Fibroblast of the conjunctiva (primary cell): ENCODE measurements around the gene ILK.

Experiments
- DNase-seq: peaks from one replicate; pipeline ENCODE4 v3.0.0-alpha.2; 2010; ENCODE audit warnings: low read depth

ILK gene

DNA sequence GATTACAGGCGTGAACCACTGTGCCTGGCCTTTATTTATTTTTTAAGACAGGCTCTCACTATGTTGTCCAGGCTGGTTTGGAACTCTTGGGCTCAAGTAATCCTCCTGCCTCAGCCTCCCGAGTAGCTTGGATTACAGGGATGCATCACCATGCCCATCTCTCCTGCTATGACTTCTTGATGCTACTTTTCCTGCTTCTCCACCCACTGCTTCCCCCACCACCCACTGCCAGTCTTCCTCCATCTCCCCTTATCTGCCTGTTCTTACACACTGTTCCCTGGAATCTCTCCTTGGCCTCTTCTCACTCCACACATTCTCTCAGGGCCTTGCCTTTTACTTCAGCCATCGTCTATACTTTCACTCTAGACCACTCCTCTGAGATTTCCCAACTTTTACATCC, 32.9 kb downstream of the ILK start:
- no peak for DNase-seq

DNA sequence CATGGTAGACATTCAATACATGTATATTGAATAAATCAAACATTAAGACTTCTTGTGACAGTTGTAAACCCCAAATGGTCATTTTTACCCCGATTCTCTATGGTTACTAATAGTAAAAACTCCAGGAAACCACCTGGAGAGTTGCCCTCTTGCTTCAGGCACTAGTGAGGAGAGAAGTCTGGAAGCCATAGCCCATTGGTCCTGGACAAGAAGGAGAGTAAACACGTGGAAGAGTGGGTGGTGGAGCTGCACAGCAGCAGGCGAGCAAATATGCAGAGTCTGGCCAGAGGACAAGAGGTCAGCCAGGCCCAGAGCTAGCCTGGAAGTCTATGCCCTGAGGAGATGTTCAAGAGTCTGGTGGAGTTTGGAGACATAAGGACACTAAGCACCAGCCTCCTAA, 34.3 kb downstream of the ILK start:
- peak; percentile 64 for DNase-seq

GRCh38 chr11:6638429-6638828, 34.9 kb downstream of the ILK start:
- DNase-seq: no peak

GRCh38 chr11:6640036-6640984, 36.7 kb downstream of the ILK start:
- DNase-seq: no peak

DNA sequence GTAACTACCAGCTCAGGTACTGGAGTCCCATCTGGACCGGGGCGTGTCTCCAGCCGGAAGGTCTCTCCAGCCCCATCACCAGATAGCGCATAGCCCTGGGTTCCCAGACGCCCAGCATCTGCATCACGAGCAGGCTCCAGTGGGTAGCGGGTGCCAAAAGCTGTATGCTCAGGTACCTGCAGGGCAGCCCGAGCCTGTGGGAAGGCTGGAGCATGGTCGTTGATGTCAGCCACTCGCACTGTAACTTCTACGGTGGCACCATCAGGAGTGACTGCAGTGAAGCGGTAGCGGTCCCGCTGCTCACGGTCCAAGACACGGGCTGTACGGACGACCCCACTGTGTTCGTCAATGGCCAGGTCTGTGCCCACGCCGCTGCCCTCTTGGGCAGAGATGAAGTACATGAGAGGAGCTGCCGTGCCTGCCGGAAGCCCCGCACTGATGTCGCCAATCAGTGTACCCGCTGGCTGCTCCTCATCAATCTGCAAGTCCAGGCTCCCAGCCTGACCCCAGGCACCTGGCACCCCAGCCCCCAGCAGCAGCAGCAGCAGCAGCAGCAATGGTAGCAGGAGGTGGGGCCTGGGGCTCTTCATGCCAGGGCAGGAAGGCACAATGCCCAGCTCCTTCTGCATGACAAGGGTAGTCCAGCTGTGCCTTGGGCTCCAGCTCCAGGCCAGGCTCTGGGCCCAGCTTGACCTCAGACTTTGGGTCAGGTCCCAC, 37.6 kb downstream of the ILK start:
- no peak for DNase-seq

GRCh38 chr11:6642957-6643356, 39.4 kb downstream of the ILK start:
- no peak for DNase-seq

DNA sequence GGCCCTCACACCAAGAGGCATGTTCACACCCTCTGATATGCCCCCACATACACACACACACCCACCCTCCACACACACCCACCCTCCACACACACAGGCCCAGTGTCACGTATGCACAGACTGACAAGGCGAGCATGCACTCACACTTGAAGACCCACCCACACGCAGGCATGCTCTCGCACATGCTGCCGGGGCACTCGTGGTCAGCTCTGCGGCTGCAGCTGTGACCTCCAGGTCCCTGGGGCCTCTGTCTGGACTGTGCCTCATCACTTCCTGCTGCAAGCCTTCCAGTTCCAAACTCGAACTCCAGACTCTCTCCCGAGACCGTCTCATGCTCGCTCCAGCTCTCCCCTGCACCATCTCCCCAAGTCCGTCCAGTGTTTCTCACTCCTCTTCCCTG, 42.5 kb downstream of the ILK start:
- peak; percentile 51 for DNase-seq

GRCh38 chr11:6646576-6646917, 43.0 kb downstream of the ILK start:
- DNase-seq: peak; percentile 68

DNA sequence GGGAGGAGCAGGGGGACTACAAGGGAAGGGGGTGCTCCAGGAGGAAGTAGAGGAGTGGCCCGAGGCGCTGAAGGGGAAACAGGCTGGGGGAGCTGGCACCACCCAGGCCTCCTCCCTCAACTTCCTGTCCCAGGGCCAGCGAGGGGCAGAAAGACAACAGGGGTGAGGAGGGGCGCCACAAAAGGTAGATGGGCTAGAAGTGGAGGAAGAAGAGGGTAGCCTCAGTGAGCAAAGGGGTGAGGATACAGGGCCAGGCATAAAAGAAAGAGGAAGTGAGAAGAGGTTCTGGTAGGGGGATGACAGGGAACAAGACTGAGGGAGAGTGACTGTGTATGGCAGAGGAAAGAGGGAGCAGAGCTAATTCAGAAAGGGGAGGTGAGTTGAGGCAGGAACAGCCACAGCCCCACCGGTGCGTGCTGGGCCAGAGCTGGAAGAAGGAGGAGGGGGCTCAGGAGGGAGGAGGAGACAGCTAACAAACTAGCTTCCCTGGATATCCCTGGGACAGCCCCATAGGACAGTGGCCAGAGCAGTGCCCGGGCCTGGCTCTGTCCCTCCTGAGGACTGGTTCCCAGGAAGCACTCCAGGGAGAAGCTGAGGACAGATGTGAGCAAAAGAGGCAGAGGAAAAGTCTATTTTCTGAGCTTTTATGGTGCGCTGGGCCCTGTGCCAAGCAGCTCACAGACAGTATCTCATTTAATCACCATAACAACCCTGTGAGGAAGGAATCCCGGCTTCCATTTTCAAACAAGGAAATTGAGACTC, 43.5 kb downstream of the ILK start:
- no peak for DNase-seq

DNA sequence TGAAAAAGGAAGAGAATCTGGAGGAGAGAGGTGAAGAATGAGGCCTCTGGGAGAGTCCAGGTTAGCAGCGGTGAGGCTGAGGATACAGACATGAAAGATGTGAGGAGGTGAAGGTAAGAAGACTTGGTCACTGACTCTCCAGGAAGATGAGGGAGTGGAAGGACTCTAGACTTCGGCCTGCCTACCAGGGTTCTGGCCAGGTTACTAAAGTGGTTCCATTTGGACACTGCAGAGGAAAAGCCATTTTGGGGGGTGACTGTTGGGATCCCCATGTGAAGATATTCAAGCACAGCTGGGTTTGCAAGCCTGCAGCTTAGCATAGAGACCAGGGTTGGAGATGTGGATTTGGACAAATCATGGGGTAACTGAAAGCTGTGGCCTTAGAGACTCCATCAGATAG, 44.3 kb downstream of the ILK start:
- no peak for DNase-seq

- DNase-seq: no peak
Observed at GRCh38 chr11:6648501-6648900, 44.9 kb downstream of the ILK start.

GRCh38 chr11:6650104-6650503, 46.5 kb downstream of the ILK start:
- no peak for DNase-seq

DNA sequence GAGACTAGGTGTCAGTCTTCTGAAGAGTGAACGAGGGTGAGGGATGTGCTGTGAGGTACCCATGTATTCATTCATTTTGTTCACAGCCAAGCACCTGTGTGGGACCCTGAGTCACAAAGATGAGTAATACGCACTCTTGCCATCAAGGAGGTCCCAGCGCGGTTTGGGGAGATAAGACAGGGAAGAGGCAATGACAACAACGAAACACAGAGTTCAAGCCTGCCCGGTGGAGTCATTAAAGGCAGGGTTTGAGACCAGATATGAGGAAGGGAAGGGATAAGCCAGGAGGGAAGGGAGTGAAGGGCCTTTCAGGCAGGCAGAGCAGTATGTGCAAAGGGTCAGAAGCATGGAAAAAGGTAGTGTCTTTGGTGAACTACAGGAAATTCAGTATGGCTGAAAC, 47.4 kb downstream of the ILK start:
- DNase-seq: no peak

GRCh38 chr11:6652182-6652581, 48.6 kb downstream of the ILK start:
- DNase-seq: no peak

DNA sequence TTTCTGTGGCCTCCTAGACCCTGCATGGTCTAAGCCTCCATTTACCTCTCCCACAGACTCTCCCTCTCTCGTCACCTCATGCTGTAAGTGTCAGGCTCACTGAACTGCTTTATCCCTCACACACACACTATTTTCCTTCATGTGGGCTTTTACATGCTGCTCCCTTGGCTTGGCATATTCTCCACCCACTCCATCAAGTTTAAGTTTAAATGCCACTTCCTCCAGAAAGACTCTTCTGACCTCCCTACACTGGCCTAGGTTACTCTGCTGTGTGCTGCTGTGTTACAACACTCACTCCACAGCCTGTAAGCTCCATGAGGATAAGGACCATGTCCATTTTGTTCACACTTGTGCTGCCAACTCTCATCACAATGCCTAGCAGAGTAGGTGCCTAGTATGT, 49.5 kb downstream of the ILK start:
- no peak for DNase-seq

DNA sequence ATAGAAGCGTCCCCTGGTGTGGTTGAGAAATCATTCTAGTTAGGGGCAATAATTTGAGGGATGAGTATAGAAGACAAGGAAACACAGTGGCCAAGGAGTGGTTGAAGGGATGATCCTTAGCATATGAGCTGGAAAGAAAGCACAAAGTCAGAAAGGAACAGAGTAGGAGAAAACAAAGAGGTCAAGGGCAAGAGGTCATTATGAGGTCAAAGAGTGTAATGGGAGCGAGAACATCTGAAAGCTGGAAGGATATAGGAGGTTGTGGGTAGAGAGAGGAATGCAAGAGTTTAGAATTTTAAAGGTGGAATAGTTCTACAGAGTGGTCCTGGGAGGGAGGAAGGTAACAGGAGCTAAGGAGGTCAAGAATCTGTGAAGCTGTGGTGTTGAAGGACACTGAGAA, 50.1 kb downstream of the ILK start:
- DNase-seq: no peak

DNA sequence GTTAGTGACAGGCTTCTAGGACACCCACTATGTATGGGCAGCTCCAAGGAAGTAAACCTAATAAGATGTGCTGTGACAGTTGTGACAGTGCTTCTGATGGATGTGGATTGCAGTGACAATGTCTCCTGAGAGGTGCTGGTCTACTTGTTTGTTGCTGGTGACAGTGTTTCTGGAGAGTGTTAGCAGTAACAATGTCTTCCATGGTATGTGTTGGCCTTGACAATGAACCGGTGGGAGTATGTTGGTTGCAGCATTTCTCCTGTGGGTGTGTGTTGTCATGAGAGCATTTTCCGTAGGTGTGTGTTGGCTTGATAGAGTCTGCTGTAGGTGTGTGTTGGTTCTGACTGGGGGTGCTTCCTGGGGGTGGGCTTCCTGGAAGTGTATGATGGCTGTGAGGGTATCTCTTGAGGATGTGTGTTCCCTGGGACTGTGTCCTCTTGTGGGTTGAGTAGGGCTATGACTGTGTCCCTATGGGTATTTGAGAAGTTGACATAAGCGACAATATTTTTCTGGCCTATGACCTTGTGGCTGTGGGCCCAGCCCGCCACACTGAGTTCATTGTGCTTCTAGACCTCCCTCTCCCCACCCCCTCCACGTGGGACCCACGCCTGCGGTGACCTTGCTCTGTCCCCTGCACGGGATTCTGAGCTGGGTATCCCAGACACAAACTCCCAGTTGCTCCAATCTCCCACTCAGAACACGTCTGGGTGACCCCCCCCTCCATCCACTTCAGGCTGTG, 50.9 kb downstream of the ILK start:
- no peak for DNase-seq

GRCh38 chr11:6655020-6655789, 51.6 kb downstream of the ILK start:
- no peak for DNase-seq

GRCh38 chr11:6655790-6656583, 52.4 kb downstream of the ILK start, which contains the start of gene DCHS1:
Gene DCHS1 (minus strand): TSS chr11:6655809. CDS start chr11:6641613, 14,196 bp downstream.
- no peak for DNase-seq

DNA sequence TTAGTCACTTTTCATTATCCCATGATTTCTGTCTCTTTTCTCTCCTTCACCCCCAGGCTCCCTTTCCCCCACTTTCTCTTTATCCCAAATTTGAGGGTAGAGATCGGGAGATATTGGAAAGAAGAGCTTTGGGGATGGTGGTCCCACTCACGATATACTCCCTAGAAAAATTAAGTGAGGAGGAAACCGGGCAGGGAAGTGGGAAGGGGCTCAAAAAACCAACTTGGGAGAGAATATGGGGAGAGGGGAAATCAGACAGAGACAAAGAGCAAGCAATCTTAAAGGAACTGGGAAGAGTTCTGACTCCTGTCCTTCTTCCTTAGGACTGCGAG, 53.0 kb downstream of the ILK start:
- DNase-seq: no peak
